Activated CD4-positive, alpha-beta T cell treated with anti-CD3 and anti-CD28 coated beads, Interleukin-2, Interleukin-6, amounts not matched to agents 100 ng/mL and 50 ng/mL, durations not matched to agents 16 hours and 8 hours (primary cell): ENCODE measurements around the gene ACADL.

ENCODE experiments used
- DNase-seq: peaks from one replicate; pipeline ENCODE4 v3.0.0-alpha.2; 2020

Gene ACADL

DNA sequence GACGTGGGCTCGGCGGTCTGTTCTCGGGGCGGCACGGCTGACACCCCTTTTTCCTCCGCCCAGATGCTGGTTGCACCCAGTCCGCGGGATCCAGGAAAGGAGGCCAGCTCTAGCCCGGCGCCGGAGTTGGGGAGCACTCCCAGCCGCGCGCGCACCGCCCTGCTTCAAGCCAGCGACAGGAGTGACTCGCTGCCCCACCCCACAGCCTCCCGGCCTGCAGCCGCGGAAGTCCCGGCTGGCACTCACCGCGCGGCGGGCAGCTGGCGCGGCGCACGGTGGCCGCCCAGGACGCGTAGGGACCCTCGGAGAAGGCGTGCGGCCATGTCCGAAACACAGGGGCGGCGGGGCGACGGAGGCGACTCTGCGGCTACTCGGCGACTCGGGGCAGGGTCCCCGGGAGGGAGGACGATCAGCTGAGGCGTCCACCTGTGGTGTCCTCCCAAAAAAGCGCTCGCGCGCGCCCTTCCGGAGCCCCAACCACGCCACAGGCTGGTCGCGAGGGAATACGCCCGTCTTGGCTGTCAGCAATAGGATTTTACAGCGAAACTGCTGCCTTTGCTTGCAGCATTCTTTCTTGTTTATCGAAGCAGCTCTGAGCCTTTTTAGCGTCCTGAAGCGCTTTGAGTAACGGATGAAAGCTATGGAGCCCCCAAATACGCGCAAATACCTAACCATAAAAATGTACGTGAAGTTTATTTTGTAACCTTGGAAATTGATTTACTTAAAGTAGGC is at the start of gene ACADL:
TSS of gene ACADL (minus strand) at position 507 of the 732 bp plus-strand sequence. CDS start at position 323, 184 bp downstream.
- peak; percentile 15 for DNase-seq

DNA sequence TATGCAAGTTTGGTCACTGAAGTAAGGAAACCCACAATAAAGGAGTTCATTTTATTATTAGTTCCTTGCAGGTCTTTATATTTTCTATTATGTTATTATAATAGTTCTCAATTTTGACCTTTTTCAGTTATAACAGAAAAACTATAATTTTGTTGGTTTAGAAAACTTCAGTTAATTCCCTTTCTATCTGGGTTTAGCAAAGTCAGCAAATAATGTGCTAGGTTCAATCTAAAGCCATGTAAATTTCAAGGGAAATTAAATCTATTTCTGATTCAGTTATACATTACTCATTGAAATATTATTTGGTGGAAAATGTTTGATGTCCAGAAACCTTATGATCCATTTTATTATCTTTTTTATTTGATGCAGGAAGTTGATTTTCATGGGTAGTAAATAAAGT is 46.1 kb upstream of the ACADL start:
- no peak for DNase-seq

GRCh38 chr2:210269148-210269547 is 43.9 kb upstream of the ACADL start:
- DNase-seq, result no peak

DNA sequence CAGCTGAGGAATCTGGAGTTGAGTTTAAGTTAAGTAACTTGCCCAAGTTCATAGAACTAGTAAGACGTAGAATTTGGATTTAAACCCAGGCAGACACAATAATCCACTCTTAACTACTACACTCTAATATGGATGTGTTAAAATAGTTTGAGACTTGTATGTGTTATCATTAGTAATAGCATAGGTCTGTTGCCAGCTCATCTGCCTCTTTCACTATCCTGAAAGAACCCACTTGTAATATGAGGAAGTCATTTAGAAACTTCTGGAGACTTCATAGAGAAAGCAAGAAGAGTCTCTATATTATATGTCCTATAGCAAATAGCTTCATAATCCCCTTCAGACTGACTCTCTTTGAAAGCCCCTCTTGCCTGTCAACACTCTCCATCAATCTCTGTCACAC is 43.0 kb upstream of the ACADL start:
- no peak for DNase-seq

GRCh38 chr2:210267698-210268097 is 42.5 kb upstream of the ACADL start:
- DNase-seq, result no peak

- DNase-seq, result no peak
These were observed 39.0 kb upstream of the ACADL start for GRCh38 chr2:210264282-210264681.

DNA sequence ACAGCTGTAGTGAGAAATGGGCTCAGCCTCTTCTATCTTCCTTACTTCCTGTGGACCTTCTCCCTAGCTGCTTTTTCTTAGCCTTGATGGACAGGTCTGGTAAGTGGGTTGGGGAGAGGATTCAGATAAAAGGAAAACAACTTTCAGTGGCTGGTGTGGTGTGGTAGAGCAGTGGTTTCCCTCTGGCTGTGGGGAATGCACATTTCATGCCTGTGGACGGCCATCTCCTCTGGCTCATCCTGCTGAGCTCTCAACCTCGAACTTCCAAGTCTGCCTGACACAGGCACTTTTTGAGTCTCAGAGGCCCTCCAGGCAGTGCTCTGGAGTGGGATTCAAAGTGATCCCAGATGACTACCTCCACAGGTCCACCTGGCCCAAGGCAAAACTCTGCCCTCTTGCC is 38.6 kb upstream of the ACADL start:
- DNase-seq, result no peak

DNA sequence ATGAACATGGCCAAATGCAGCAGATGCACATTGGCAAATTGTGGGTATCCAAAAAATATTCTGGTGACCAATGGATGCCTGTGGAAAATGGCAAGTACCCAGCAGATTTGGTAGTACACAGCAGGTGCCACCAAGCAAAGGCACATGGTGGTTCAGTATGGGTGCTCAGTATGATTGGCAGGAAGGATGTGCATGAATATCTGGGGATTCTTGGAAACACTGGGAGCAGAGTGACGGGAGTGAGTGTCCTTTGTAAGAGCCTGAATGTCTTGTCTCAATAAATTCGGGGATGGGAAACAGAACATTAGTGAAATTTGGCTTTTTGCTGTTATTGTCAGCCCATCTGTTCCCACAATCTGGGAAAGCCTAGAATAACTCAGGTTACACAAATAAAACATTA is 36.8 kb upstream of the ACADL start:
- no peak for DNase-seq

GRCh38 chr2:210259687-210260086 is 34.4 kb upstream of the ACADL start:
- no peak for DNase-seq

- DNase-seq, result no peak
These were observed 27.7 kb upstream of the ACADL start for GRCh38 chr2:210252699-210253606.

GRCh38 chr2:210250622-210251021 is 25.4 kb upstream of the ACADL start:
- DNase-seq, result no peak

DNA sequence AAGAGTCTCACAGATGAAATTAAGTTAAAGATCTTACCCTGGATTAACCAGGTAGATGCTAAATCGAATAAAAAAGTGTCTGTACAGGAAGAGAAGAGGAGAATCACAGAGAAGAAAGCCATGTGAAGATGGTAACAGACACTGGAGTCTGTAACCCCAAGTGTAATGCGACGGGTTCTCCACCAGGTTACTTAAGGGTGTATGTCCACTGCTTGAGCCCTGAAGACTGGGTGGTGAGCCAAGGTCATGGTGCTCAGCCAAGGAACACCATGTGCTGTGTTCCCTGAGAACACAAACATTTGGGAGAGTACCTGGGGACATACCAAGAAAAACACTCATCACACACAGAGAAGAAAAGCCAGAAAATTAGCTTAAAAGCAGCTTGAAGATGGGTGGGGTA is 8.2 kb upstream of the ACADL start:
- no peak for DNase-seq

GRCh38 chr2:210230984-210231383 is 5.7 kb upstream of the ACADL start:
- DNase-seq, result no peak

DNA sequence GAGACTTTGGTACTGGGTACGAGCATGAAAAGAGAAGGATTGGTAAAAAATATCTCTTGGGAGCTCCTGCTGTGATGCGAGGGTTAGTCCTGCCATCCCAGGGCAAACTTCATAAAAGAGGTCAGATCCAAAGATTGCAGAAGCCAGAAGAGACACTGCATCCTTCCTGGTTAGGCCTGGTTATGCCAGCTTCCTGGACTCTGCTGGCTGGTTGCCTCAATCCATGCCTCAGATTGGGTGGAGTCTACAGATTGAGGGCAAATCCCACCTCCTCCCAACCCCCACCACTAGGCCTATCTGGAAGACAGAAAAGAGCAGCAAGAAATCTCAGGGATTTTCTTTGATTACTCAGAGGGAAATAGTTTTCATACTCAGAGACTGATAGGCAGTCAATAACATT is 5.3 kb upstream of the ACADL start:
- DNase-seq, result no peak

GRCh38 chr2:210228586-210228985 is 3.3 kb upstream of the ACADL start:
- DNase-seq, result no peak

GRCh38 chr2:210227290-210228088 is 2.2 kb upstream of the ACADL start:
- no peak for DNase-seq

- no peak for DNase-seq
These were observed 976 bp upstream of the ACADL start for GRCh38 chr2:210226223-210226622.

DNA sequence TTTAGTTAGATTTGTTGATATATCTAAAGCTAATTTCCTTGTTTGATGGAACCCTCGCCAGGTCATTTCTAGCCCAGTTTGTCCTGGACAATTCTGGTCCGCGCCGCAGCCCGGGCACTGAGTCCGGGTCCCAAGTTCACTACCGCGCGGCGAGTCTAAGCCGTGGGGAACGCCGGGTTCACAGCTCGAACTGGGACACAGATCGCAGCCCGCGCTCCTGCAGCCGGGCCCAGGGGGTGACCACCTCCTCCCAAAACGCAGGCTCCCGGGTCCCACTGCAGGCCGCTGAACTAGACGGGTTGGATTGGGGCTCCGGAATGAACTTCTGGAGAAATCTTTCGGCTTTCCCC is 681 bp downstream of the ACADL start:
- no peak for DNase-seq

GRCh38 chr2:210215120-210215519 is 10.1 kb downstream of the ACADL start:
- DNase-seq, result no peak

GRCh38 chr2:210210185-210210584 is 15.1 kb downstream of the ACADL start:
- DNase-seq, result no peak

DNA sequence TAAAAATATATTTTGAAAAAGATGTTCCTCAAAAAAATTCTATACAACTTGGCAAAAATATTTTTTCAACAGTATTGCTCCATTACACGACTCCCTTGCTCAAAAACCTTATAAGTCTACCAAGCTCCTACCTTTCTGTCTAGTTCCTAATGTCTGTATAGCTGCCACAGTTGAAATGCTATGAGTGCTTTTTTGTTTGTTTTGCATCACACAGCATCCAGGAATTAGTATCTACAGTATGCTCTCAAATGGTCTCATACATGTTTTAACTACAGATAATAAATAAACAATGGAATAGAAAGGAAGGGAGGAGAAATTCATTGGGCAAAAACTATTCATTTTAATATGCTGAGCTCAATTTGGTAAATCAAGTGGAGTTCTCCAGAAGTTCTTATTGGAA is 17.3 kb downstream of the ACADL start:
- no peak for DNase-seq

DNA sequence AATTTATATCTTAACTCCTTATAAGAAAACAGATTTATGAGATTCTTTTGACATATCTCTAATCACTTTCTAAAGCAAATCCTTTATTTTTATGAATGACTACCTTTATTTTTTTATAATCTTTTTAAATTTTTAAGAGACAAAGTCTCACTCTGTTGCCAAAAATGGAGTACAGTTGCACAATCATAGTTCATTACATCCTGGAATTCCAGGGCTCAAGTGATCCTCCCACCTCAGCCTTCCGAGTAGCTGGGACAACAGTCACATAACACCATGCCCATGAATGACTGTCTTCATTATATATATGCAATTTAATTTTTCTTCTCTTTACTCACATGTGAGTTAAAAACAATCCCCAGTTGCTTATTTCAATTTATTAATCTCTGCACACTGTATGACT is 21.7 kb downstream of the ACADL start:
- no peak for DNase-seq

GRCh38 chr2:210203147-210203546 is 22.1 kb downstream of the ACADL start:
- no peak for DNase-seq

DNA sequence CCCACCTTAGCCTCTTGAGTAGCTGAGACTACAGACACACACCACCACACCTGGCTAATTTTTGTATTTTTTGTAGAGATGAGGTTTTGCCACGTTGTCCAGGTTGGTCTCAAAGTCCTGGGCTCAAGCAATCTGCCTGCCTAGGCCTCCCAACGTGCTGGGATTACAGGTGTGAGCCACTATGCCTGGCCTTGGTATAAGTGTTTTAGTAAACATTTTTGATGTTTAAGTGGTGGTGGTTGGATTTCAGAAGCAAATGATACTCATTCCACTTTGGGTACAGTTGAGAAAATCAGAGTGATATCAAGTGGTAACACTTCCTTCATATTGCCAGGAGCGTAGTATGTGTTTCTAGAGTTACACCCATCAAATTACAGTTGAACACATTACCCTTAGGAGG is 25.4 kb downstream of the ACADL start:
- DNase-seq, result no peak
